GM19372 (cell line): ENCODE data around the gene RBM38.
"Not testable (repeated sequence)": the region's sequence is repeated elsewhere in the genome, so short reads cannot be mapped to it uniquely, and the experiment has no call there.

ENCODE experiments used
- ATAC-seq: cut with Tn5 transposase; IDR thresholded peaks from one replicate; pipeline ENCODE4 v1.9.1; 2021; ENCODE audit warnings: mild to moderate bottlenecking, low read depth, moderate library complexity; ENCODE audit not compliant: unreplicated experiment

Gene RBM38

DNA sequence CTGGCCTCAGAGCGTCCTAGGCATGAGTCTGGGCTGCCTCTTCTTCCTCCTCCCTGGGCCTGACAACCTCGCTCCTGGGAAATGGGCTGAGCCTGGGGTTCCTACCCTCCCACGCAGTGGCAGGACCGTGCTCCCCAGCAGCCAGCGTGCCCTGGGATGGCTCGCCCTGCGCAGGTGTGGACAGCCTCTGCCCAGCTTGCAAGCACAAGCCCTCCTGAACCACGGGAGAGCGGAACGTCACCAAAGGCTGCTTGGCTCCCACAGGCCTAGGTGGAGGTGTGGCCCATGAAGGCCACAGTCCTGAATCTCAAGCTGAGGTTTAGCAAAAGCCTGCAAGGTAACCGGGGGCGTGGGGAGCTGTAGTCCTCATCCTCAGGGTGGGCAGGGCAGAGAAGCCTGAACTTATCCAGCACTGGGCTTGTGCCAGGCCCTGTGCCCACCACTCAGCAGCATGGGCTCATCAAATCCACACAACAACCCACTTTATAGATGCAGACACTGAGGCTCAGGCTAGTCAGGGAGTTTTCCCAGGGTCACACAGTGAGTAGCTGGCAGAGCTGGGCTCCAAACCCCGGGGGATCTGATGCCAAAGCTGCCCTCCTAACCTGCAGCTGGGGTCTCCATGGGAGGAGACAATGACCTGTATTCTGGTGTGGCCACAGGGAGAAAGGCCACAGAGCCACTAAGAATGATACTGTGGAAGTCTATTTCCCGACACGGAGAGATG, 25.3 kb downstream of the RBM38 start:
- no peak for ATAC-seq

- no peak for ATAC-seq
These were observed 26.0 kb downstream of the RBM38 start for GRCh38 chr20:57417051-57417689.

DNA sequence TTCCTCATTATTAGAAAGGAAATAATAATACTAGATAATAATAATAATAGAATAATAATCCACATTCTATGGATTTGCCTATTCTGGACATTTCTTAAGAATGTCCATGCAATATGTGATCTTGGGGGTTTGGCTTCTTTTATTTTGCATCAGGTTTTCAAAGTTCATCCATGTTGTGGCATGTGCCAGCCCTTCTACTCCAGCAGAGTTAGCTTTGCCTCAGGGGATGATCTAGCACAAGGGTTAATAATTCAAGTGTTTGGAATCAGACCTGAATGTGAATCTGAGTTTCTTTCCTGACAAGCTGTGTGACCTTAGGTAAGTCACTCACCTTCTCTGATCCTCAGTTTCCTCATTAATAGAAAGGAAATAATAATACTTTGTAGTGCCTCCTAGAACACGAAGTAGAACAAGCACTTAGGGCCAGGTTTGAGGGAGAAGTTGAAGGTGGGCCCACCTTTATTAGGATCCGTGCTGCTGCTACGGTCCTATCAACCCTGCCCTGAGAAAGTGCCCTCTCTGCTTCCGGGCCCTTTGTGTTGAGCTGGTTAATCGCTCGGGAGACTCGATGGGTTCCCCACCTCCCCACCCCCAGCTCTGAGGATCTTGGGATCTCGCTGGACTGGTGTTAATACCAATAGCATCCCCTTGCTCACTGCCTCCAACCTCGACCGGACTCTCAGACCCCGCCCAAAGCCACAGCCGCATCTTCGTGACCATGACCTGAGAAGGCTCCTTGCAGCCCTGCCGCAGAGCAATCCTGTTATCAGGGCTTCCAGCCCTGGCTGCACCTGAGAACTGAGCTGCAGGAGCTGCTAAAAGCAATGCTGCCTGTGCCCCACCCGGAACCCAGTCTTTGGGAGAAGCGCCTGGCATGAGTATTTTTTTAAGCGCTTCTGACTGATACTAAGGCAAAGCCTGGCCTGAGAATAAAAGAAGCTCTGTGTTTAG, 26.9 kb downstream of the RBM38 start:
- no peak for ATAC-seq

DNA sequence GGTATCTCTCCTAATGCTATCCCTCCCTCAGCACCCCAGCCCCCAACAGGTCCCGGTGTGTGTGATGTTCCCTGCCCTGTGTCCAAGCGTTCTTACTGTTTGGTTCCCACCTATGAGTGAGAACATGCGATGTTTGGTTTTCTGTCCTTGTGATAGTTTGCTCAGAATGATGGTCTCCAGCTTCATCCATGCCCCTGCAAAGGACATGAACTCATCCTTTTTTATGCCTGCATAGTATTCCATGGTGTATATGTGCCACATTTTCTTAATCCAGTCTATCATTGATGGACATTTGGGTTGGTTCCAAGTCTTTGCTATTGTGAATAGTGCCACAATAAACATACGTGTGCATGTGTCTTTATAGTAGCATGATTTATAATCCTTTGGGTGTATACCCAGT, 28.3 kb downstream of the RBM38 start:
- ATAC-seq = not testable (repeated sequence)

DNA sequence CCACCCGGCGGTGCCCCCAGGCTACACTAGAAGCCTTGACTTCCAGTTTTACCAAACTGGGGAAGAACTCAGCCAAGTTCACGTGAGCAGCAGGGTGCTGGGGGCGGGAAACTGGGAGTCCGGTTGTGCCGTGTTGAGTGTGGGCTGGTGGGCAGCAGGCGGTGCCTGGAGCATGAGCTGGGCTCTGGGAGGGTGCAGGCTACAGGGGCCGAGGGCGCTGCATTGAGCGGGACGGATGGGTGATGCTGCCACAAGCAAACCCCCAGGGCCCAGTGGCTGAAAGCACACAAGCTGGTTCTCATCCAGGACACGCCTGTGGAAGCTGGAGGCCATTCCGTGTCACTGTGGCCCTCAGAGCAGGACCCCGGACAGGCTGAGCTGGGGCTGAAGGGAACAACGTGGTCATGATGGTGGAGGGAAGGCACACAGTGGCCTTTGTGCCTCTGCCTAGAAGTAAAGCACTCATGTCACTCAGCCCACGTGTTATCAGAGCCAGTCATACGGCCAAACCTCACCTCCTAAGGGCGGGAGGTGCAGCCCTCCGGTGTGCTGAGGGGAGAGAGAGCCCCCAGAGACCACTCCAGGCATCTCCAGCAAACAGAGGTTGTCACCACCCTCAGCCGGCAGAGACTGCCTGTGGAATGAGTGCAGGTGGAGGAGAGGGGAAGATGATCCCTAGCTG, 29.5 kb downstream of the RBM38 start:
- no peak for ATAC-seq

GRCh38 chr20:57421253-57422220, 30.3 kb downstream of the RBM38 start:
- ATAC-seq = no peak

GRCh38 chr20:57422254-57422653, 31.1 kb downstream of the RBM38 start:
- ATAC-seq = no peak

GRCh38 chr20:57425150-57426013, 34.2 kb downstream of the RBM38 start:
- no peak for ATAC-seq

DNA sequence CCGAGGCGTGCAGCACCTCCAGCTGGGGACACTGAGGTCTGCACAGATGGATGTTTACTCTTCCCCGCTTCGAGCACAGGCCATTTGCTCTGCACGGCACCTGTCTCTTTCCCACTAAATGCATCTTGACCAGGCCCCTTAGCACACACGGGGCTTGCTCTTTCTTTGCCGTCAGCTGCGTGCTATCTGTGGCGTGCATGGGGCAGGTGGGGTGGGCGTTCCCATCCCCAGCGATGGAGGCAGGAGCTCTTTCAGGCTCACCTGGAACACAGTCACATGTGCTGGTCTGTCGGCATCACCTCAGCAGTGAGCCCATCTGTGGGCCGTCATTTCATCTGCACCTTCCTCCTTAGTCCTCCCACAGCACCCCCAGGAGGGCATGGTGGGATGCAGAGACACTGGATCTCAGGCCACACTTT, 35.1 kb downstream of the RBM38 start:
- no peak for ATAC-seq

GRCh38 chr20:57426831-57427230, 35.6 kb downstream of the RBM38 start:
- ATAC-seq = no peak

DNA sequence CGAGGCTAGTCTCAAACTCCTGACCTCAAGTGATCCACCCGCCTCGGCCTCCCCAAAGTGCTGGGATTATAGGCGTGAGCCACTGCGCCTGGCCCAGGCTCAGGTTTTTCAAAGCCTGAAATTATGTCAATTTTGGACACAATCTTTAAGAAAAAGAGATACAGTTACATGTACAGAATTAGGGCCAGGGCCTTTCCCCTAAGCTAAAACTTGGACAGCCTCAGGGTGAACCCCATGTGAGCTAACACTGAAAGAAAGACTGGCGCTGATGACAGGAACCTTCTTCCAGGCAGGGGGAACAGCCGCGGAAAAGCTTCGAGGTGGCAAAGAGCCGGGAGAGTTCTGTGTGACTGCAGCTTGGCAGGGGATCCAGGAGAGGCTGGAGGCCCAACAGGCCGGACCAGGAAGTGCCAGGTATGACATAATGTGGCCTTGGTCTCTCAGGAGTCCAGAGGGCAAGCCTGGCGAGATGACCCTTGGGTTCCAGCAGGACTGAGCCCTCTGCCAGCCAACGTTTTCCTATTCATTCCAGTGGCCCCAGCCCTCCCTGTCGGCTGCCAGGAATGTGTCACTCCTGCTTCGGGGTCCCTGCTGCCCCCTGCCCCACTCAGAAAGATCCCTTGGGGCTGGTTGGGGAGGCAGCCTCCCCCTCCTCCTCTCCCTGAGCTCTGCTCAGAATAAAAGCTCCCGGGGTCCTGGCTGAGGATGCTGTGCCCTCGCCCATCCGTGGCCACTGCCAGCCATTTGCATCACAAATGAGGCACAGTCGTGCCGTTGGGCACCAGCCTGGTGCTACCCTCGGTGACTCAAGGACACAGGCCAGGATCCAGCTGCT, 37.3 kb downstream of the RBM38 start:
- no peak for ATAC-seq

DNA sequence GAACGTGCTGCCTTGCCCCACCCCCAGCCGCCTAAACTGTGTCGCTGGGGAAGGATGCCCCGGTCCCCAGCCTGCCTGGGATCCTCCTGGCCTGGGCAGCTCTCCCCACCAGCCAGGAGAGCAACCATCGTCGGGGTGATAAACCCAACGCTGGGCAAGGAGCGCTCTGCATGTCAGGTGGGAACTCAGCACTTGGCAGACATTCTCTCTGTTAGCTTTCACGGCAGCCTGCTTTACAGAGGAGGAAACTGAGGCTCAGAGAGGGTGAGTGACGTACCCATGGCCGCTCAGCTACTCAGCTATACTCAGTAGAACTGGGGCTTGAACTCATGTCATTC, 37.9 kb downstream of the RBM38 start:
- ATAC-seq = no peak

- ATAC-seq = no peak
These were observed 38.5 kb downstream of the RBM38 start for GRCh38 chr20:57429580-57430200.

- not testable (repeated sequence) for ATAC-seq
These were observed 39.0 kb downstream of the RBM38 start for GRCh38 chr20:57430201-57430596.

GRCh38 chr20:57431539-57431835, 40.3 kb downstream of the RBM38 start:
- no peak for ATAC-seq

DNA sequence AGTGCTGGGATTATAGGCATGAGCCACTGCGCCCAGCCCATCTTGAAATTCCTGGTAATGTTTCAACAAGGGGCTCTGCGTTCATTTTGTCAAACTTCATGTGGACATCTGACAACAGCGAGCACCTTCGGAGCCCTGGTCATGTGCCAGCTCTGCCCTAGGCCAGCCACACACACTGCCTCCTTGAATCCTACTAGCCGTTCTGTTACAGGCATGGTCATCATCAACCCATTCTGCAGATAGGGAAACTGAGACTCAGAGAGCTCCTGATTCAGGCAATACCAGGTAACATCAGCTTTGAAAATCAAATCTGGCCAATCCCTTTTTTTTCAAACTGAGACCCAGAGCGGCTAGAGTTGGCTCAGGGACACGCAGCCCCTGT, 41.3 kb downstream of the RBM38 start:
- ATAC-seq = no peak

GRCh38 chr20:57432862-57433491, 41.8 kb downstream of the RBM38 start:
- ATAC-seq = peak; percentile 88
